Skeletal muscle cell (primary cell): ENCODE data around the gene DNAJC30.
"Not testable (repeated sequence)": the region's sequence is repeated elsewhere in the genome, so short reads cannot be mapped to it uniquely, and the experiment has no call there.

Experiments used
- DNase-seq: peaks from one replicate; pipeline ENCODE4 v3.0.0-alpha.2; 2010; ENCODE audit warnings: low read depth
- H3K4me3 ChIP-seq: 2 replicates; pipeline ENCODE4 v1.5.1; 2011; ENCODE audit warnings: low read depth, mild to moderate bottlenecking, control low read depth, low read length, moderate library complexity

The DNAJC30 gene

DNA sequence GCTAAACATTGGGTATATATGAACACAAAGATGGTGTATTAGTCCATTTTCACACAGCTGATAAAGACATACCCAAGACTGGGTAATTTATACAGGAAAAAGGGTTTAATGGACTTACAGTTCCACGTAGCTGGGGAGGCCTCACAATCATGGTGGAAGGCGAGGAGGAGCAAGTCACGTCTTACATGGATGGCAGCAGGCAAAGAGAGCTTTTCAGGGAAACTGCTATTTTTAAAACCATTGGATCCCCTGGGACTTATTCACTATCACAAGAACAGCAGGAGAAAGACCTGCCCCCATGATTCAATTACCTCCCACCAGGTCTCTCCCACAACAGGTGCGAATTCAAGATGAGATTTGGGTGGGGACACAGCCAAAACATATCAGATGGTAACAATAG is 27.9 kb downstream of the DNAJC30 start:
- DNase-seq, result not testable (repeated sequence)

DNA sequence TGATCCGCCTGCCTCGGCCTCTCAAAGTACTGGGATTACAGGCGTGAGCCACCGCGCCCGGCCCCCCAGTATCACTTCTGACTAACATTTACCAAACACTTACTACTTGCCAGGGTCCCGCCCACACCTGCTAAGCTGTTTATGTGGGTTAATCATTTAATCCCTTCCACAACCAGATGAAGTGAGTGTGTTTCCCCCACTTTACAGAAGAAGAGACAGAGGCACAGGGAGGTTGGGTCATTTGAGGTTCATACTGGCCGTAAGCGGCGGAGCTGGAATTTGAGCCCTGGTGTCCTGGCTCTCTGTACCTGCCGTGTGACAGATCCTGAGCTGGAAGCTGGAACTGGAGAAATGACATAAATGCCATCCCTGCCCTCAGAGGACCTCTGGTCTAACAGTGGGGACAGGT is 30.7 kb downstream of the DNAJC30 start:
- no peak for DNase-seq
- no peak overlapping the region for H3K4me3 ChIP-seq

More for the DNA sequence above, 27.9 kb downstream of the DNAJC30 start:
- not testable (repeated sequence) for H3K4me3 ChIP-seq

DNA sequence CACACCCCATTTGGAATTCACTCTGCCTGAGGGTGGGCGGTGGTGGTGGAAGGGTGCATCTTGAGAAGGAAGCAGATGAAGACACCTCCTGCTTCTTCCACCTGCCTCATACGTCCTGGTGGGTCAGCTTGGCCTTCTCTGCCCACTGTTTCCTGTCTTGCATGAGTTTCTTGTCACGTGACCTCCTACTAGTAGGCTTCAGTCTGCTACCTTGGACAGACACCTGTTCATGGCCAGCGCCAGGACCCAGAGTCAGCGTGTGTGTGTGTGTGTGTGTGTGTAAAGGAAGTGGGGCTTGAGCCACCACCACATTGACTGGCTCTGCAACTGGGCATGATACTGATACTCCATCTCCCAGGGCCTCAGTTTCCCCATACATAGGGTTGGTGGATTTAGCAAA is 32.7 kb downstream of the DNAJC30 start:
- H3K4me3 ChIP-seq, result no peak overlapping the region
- no peak for DNase-seq

DNA sequence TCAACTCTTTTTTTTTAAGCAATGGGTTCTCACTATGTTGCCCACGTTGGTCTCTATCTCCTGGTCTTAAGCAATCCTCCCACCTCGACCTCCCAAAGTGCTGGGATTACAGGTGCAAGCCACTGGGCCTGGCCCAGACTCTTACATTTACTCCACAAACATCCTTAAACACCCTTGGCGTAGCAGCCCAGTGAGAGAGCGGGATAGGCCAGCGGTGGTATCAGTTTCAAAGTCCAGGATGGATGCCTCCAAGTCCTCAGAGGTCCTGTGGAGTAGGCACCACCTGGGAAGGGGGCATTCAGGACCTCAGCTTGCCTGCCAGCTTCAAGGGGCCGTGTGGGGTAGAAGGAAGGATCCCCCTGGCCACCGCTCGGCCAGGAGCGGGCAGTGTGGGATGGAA is 33.7 kb downstream of the DNAJC30 start:
- H3K4me3 ChIP-seq, result no peak overlapping the region
- no peak for DNase-seq

DNA sequence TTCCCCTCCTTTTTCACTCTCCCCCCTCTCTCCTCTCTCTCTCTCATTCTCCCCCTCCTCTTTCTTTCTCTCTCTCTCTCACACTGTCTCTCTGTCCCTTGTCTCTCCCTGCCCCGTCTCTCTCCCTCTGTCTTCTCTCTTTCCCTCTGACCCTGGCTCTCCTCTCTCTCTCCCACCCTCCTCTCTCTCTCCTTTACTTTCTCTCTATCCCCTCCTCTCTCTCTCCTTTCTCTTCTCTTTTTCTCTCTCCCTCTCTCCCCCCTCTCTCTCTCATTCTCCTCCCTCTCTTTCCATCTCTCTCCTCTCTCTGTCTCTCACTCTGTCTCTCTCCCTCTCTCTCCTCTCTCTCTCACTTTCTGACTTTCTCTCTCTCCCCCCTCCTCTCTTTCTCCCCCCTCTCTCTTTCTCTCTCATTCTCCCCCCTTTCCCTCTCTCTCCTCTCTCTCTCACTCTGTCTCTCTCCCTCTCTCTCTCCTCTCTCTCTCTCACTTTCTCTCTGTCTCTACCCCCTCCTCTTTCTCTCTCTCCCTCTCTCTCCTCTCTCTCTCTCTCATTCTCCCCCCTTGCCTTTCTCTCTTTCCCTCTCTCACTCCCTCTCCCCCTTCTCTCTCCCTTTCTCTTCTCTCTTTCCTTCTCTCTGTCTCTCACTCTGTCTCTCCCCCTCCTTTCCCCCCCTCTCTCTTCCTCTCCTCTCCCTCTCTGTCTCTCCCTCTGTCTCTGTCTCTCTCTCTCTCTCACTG is 34.5 kb downstream of the DNAJC30 start:
- DNase-seq, result no peak
- no peak overlapping the region for H3K4me3 ChIP-seq

DNA sequence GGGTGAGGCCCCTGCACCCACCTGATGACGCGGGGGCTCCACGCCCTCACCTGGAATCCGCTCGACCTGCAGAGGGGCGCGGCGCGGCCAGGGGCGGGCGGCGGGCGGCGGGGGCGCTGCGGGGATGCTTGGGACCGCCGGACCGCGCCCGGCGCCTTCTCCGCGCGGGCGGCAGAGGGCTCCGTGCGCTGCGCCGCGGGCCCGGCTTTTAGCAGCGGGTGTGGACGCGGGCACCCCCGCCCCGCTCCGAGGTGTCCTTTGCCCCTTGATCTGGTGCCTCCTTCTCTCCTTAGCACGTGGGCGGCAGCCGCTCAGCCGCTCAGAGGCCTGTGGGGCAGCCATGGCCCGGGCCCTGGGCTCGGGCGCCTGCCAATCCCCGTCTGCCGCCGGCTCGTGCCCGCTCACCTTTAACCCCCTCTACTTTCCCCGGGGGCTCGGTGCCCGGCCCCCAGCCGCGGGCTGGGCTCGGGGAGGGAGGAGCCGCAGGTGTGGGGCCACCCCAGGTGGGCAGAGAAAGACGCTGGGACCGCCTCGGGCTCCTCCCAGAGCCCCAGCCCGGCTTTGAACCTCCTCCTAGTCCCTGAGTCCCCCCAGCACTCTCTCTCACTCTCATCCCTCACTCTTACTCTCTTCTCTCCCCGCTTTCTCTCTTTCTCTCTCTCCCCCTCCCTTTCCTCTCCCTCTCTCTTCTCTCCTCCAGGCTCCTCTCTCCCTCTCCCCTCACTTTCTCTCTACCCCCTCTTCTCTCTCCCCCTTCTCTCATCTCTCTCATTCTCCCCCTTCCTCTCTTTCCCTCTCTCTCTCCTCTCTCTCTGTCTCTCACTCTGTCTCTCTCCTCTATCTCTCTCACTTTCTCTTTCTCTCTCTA is 35.3 kb downstream of the DNAJC30 start:
- DNase-seq, result no peak
- H3K4me3 ChIP-seq, result peak overlapping the region; percentile 40

DNA sequence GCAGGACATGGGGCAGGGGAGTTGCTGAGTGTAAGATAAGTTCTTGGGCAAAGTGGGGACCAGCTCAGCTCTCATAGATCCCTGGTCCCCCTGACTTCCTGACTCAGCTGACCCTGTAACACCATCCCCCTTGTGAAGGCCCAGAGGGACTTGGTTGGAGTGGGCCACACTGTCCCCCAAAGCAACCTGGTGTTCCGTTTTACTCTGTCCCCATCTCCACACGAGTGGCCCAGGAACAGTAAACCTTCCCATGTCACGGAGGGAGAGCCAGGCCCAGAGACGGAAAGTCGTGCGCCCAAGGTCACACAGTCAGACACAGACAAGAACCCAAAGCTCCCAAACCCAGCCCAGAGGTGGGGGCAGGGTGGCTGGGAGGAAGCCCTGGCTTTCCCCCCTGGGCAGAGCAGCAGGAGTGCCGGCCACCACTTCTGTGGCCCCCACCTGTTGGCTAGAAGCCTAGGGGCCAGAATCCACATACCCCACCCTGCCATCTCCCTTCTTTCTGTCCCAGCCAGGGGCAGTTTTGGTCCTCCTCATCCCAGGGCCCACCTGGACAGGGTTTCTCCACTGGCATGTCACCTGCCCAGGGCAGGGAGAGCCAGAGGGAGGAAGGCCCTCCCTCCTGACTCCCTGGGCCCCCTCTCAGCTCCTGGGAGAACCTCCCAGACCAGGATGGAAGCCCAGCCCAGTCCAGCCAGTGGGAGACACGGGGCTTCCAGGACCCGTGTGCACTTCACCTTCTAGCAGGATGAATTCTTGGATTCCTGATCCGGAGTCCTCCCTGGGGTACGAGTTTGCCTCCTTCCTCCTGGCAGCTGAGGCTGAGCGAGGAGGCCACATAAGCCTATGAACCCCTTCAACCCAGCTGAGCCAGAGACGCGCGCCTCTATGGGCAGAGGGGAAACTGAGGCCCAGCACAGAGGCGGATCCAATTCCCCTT is 36.2 kb downstream of the DNAJC30 start:
- DNase-seq, result no peak
- H3K4me3 ChIP-seq, result no peak overlapping the region

DNA sequence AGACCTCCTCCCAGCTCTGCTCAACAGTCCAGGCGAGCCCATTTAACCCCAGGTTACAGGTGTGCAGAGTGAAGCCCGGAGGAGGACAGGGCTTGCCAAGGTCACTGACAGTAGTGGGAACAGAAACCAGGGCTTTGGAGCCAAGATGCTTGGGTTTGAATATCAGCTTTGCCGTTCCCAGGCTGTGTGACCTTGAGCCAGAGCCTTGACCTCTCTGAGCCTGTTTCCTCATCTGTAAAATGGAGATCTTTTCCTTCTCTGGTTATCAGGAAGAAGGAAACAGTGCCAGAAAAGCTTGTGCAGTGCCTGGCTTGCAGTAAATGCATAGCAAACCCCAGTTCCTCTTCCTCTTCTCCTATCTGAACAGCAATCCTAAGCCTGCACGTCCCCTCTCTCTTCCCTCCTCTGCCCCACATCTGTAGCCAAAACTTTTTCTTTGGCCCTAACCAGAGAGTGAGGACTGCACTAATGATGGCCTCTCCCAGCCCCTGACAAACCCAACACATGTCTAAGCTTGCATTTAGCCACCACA is 37.5 kb downstream of the DNAJC30 start:
- H3K4me3 ChIP-seq, result no peak overlapping the region
- DNase-seq, result no peak

DNA sequence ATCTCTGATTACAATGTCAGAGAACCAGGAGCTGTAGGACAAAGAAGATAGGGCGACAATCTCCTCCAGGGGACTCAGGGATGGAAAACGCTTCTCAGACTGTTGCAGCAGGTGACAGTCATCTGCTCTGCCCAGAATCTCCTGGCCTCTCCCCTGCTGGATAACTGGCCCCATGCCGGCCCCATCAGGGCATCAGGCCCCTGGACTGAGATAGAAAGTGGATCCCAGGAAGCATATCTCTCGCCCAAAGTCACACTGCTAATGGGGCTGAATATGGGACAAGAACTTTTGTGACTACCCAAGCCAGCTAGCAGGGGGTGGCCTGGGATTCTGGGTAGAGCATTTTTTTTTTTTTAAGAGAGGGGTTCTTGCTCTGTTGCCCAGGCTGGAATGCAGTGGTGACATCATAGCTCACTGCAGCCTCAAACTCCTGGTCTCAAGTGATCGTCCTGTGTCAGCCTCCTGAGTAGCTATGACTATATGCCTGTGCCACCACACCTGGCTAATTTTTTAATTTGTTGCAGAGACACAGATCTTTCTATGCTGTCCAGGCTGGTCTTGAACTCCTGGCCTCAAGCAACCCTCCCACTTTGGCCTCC is 38.5 kb downstream of the DNAJC30 start:
- no peak overlapping the region for H3K4me3 ChIP-seq
- DNase-seq, result no peak

DNA sequence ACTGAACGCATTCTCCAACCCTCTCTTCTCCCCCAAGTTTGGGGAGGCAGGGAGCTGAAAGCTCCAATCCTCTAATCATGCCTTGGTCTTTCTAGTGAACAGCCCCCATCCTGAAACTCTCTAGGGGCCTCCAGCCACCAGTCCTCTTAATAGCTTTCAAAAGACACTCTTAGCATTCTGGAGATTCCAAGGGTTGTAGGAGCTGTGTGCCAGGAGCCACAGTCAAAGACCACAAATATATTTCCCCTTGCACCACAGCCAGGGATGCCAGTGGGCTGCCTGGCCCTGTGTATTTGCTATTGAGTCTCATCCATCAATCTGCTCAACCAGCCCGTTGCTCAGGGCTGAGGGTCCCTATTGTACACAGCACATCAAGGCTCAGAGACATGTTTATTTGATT is 40.4 kb downstream of the DNAJC30 start:
- H3K4me3 ChIP-seq, result no peak overlapping the region
- DNase-seq, result no peak

DNA sequence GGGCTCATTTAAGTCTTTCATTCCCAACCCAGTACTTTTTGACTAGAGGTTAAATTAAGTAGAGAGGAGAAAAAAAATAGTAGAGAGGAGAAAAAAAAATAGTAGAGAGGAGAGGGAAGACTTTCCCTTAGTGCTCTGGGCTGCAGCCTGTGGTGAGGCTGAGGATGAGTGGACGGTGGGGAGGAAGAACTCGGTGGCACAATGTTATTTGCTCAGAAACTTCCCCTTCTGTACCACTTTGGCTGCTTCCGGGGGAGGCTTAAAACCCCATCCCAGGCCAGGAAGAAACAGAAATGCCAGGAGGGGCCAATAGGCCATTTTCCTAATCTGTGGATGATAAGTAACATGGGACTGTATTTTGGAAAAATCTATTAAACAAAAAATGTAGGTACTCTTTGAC is 44.3 kb downstream of the DNAJC30 start:
- H3K4me3 ChIP-seq, result no peak overlapping the region
- no peak for DNase-seq

DNA sequence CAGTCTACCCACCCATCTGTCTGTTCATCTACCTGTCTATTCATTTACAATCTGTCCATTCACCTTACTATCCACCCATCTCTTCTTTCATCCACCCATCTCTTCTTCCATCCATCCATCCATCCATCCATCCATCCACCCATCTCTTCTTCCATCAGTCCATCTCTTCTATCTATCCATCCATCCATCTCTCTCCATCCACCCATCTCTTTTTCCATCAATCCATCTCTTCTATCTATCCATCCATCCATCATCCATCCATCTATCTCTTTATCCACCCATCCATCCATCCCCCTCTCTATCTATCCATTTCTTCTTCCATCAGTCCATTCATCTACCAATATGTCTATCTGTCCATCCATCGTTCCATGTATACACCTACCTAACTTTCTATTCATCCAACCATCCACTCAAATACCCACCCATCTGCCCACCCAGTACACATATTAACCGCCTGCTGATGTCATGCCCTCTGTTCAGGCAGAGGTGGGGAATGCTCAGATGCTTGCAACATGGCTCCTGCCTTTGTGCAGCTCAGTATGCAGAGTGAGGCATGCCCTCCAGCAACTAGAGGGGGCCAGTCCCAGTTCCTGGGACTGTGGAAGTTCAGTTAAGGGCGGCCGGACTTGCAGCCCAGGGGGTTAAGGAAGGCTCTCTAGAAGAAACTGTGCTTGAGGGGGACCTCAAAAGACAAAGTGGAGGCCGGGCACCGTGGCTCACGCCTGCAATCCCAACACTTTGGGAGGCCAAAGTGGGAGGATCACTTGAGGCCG is 47.6 kb downstream of the DNAJC30 start:
- no peak for DNase-seq
- no peak overlapping the region for H3K4me3 ChIP-seq

DNA sequence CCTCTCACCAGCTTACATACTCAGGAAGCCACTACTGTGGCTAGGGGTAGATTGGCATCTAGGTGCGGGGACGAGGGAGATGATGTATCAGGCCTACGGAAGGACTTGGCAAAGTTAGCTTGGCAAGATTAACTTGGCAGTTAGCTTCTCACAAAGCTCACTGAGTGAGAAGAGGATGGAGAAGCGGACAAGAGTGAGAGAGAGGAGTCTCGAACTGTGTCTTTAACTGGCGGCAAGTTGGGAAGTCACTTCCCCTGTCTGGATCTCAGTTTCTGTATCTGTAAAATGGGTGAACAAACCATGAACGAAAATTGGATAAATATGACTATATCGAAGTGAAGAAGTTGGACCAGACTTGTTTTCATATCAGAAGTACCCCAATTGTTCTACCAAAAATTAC is 49.4 kb downstream of the DNAJC30 start:
- H3K4me3 ChIP-seq, result no peak overlapping the region
- no peak for DNase-seq

DNA sequence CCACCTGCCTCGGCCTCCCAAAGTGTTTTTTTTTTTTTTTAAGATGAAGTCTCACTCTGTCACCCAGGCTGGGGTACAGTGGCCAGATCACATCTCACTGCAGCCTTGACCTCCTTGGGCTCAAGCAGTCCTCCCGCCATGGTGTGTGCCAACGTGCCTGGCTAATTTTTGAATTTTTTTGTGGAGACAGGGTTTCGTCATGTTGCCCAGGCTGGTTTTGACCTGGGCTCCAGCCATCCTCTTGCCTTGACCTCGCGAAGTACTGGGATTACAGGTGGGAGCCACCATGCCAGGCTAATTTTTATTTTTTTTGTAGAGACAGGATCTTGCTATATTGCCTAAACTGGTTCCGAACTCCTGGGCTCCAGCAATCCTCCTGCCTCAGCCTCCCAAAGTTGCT is 49.9 kb downstream of the DNAJC30 start:
- H3K4me3 ChIP-seq, result no peak overlapping the region
- no peak for DNase-seq

DNA sequence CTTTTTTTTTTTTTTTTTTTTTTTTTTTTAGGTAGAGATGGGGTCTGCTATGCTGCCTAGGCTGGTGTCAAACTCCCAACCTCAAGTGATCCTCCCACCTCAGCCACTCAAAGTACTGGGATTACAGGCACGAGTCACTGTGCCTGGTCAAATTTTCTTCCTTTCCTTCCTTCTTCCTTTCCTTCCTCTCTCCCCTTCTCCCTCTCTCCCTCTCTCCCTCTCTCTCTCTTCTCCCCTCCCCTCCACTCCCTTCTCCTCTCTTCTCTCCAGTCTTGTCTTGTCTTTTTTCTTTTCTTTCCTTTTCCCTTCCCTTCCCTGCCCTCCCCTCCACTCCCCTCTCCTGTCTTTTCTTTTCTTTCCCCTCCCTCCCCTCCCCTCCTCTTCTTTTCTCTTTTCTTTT is 51.7 kb downstream of the DNAJC30 start:
- DNase-seq, result no peak
- no peak overlapping the region for H3K4me3 ChIP-seq
